ENCODE data around the gene LRRC66. TPM values are rescaled to one million over a fixed set of nuclear protein-coding genes. Genes with fewer than 3 reads are reported as not detected.

Gene LRRC66
- total and polyA plus RNA-seq, 2 of the 8 experiments (the other 6 are each of a cell fraction or from before 2014, with no cell fraction given) = 0.05 to 0.11 TPM

DNA sequence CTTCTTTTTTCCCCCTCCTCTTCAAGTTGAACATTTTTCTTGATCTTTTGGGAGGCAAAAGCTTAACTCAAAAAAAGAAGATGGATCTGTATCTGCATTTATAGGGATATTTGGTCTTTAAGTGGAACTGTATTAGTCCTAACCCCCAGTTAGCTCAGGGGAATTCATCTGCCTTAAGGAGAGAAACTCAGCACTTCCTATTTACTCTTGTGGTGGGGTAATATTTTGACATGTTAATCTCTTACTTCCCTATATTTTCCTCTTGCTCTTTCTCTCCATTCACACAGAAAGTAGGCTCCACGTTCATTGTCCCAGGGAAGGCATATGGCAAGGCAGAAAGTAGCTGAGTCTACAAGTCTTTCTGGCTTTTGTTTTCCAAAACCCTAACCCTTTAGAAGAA, 5.3 kb downstream of the LRRC66 start:
- Histone ChIP-seq H4K8ac (ENCODE audit: extremely low read depth, insufficient read depth, low read length) (no peak overlapping the region), H4K20me1 (replicated peaks in 1 of 2; ENCODE audit: control insufficient read depth in 1 of 2, insufficient read depth in 2 of 2, low read length in 2 of 2) (no peaks in the 10 kb centered on the region), H3K14ac (ENCODE audit: insufficient read length) (no peak overlapping the region), H3K56ac (replicated peaks; ENCODE audit: insufficient read length, low read depth, low read length) (no peak overlapping the region), H4K91ac (replicated peaks; ENCODE audit: insufficient read length, low read length) (no peak overlapping the region), H2BK20ac (ENCODE audit: low read length) (no peak overlapping the region), H2AFZ (ENCODE audit: low read length) (no peak overlapping the region), H2AK5ac (ENCODE audit: low read depth, low read length) (no peak overlapping the region), H3K79me1 (ENCODE audit: low read depth, low read length) (no peaks in the 10 kb centered on the region), H4K5ac (ENCODE audit: insufficient read length, low read depth, low read length) (no peak overlapping the region), H2BK15ac (ENCODE audit: low read length) (no peak overlapping the region), H2BK5ac (ENCODE audit: low read depth, low read length) (no peak overlapping the region), H2BK12ac (ENCODE audit: low read depth, low read length) (no peak overlapping the region), H3K36me3 (ENCODE audit: control insufficient read depth in 2 of 4, insufficient read depth in 4 of 4, low read length in 3 of 4) (no peaks in the 10 kb centered on the region), H3K4ac (replicated peaks; ENCODE audit: insufficient read length, low read depth, low read length) (no peak overlapping the region), H3K27me3 (replicated peaks in 1 of 4; ENCODE audit: control insufficient read depth in 3 of 4, extremely low read depth in 1 of 4, insufficient read depth in 3 of 4, low read length in 3 of 4) (no peaks in the 10 kb centered on the region), H3K9me3 (ENCODE audit: insufficient read depth in 2 of 2, low read depth in 1 of 2, low read length in 1 of 2) (no peaks in the 10 kb centered on the region), H2BK120ac (replicated peaks; ENCODE audit: low read depth, low read length) (no peak overlapping the region), H3K4me2 (ENCODE audit: insufficient read depth in 1 of 2, low read depth in 2 of 2, low read length in 2 of 2) (no peak overlapping the region), H3K4me3 (ENCODE audit: extremely low read depth in 1 of 4, insufficient read depth in 2 of 4, low read depth in 3 of 4, low read length in 4 of 4) (no peak overlapping the region), H3K18ac (ENCODE audit: extremely low read depth, low read length) (no peak overlapping the region), H3K23me2 (ENCODE audit: low read depth, low read length) (no peaks in the 10 kb centered on the region), H3K79me2 (ENCODE audit: control insufficient read depth in 1 of 2, insufficient read depth in 2 of 2, low read length in 2 of 2) (no peaks in the 10 kb centered on the region), H3K9ac (replicated peaks in 1 of 4; ENCODE audit: extremely low read depth in 1 of 4, low read depth in 3 of 4, low read length in 3 of 4) (no peak overlapping the region), H3K23ac (ENCODE audit: insufficient read length) (no peak overlapping the region), H3K27ac (ENCODE audit: low read depth, low read length) (no peak overlapping the region), H3K4me1 (replicated peaks in 1 of 4; ENCODE audit: control insufficient read depth in 3 of 4, insufficient read depth in 4 of 4, low read length in 3 of 4) (no peaks in the 10 kb centered on the region)
- WGBS, 2 experiments (ENCODE audit: extremely low coverage in 1 of 2, insufficient coverage in 1 of 2, insufficient read length in 1 of 2, insufficient replicate concordance in 2 of 2, low coverage in 1 of 2, low lambda C conversion rate in 2 of 2, missing lambda C conversion rate in 1 of 2) = 67% methylated on average over 1 of the region's 1 CpG; no CpG with 5 or more reads in 1 of the 2 experiments
- FAIRE-seq = no peak
- POLR2A ChIA-PET (ENCODE audit: partially characterized antibody) = no interaction called here
- CTCF ChIA-PET (ENCODE audit: partially characterized antibody) = interaction anchor here (0.8 to 2.4 kb wide), 9 partner anchors 14 to 186 kb away, joined by 3 to 13 read pairs (median 3); no protein-coding TSS in a partner anchor
- no peak for DNase-seq (ENCODE audit: low read depth in 1 of 2, low spot score in 2 of 2)
- no peak for TF ChIP-seq KDM1A (IDR thresholded peaks at IDR 0.05; ENCODE audit: borderline replicate concordance, low read length)
